ENCODE data around the gene ZHX3. TPM values are rescaled to one million over a fixed set of nuclear protein-coding genes. Genes with fewer than 3 reads are reported as not detected.

ZHX3 gene
- total RNA-seq, 1 experiment from 2014 or later, result 22.7 TPM

DNA sequence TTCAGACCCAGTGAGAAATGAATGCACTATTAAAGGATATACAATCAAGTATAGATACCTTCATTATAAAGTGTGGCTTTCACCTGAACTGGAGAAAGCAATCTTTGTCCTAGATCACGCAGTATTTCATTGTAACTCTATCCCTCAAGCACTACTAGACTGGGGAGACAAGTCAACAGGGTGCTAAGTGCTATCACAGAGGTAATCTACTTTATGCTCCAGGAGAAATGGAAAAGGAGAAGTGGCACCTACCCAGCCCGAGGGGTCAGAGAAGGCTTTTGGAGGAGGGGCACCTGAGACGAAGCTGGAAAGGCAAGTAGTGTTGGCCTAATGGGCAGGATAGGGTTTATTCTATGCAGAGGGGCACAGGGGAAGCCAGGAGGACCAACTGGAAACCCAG is 17.1 kb downstream of the ZHX3 start:
- CTCF ChIA-PET, result no interaction called here
- H3K27me3 Mint-ChIP-seq (ENCODE audit: unreplicated experiment), result no peaks in the 10 kb centered on the region

GRCh38 chr20:41299899-41300298 is 17.6 kb downstream of the ZHX3 start:
- no peaks in the 10 kb centered on the region for H3K4me1 Mint-ChIP-seq (ENCODE audit: low read depth, unreplicated experiment)
- no peak for TF ChIP-seq CTCF (IDR thresholded peaks at IDR 0.05; ENCODE audit: unreplicated experiment)
- no peaks in the 10 kb centered on the region for H3K27me3 Mint-ChIP-seq (ENCODE audit: unreplicated experiment)
- no TSS peak for BruUV-seq (replicated peaks)
- CTCF ChIA-PET, result no interaction called here
- no peaks in the 10 kb centered on the region for H3K9me3 Mint-ChIP-seq (ENCODE audit: low read depth, unreplicated experiment)
- no peaks in the 10 kb centered on the region for H3K36me3 Mint-ChIP-seq (ENCODE audit: insufficient read depth, unreplicated experiment)
- no peak overlapping the region for H3K4me3 Mint-ChIP-seq (ENCODE audit: low read depth, unreplicated experiment)
- no peak overlapping the region for H3K27ac Mint-ChIP-seq (ENCODE audit: unreplicated experiment)
- intact Hi-C loops (cut with micrococcal nuclease; ENCODE audit: unreplicated experiment), result no loop called here
- no peak for DNase-seq

More for the DNA sequence above, 17.1 kb downstream of the ZHX3 start:
- Mint-ChIP-seq H3K9me3 (ENCODE audit: low read depth, unreplicated experiment) (no peaks in the 10 kb centered on the region), H3K36me3 (ENCODE audit: insufficient read depth, unreplicated experiment) (no peaks in the 10 kb centered on the region), H3K4me1 (ENCODE audit: low read depth, unreplicated experiment) (no peaks in the 10 kb centered on the region), H3K4me3 (ENCODE audit: low read depth, unreplicated experiment) (no peak overlapping the region), H3K27ac (ENCODE audit: unreplicated experiment) (no peak overlapping the region)
- intact Hi-C loops (cut with micrococcal nuclease; ENCODE audit: unreplicated experiment), result no loop called here
- TF ChIP-seq CTCF (IDR thresholded peaks at IDR 0.05; ENCODE audit: unreplicated experiment), result no peak
- BruUV-seq (replicated peaks), result no TSS peak
- no peak for DNase-seq

DNA sequence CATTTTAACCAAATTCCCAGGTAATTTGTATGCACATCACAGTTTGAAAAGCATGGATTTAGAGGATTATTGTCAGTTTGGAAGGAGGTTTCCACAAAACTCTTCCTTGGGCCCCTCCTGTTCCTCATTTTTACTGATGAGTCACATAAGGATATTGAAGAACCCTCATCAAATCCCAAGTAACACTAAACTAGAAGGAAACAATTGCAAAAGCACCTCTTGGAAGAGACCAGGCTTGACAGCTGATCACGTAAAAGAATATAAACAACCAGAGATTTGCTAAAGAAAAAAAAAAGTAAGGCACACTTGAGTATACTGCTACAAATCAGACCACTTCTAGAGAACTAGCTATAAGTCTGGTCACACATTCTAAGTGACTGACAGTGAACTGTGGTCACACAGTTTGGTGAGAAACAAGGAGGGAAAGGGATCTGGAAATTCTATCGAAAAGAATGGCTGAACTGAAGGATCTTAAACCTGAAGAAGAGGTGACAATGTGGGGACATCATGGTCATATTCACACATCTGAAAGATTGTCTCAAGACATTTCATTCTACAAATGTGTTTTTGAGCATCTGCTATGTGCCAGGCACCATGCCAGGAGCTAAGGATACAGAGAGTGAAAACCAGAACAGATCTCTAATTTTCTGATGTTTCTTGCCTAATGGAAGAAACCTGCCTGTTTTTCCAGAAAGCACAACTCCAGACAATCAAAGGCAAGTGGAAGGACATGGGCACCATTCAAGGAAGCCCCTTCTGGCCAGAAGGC is 24.1 kb downstream of the ZHX3 start:
- Mint-ChIP-seq H3K27ac (ENCODE audit: unreplicated experiment) (no peak overlapping the region), H3K4me3 (ENCODE audit: low read depth, unreplicated experiment) (no peak overlapping the region), H3K9me3 (ENCODE audit: low read depth, unreplicated experiment) (no peaks in the 10 kb centered on the region), H3K4me1 (ENCODE audit: low read depth, unreplicated experiment) (no peaks in the 10 kb centered on the region), H3K36me3 (ENCODE audit: insufficient read depth, unreplicated experiment) (no peaks in the 10 kb centered on the region), H3K27me3 (ENCODE audit: unreplicated experiment) (no peaks in the 10 kb centered on the region)
- BruUV-seq (replicated peaks), result no TSS peak
- no peak for TF ChIP-seq CTCF (IDR thresholded peaks at IDR 0.05; ENCODE audit: unreplicated experiment)
- CTCF ChIA-PET, result interaction anchor here (0.6 kb wide), 1 partner anchor 27 kb away, joined by 6 read pairs; no protein-coding TSS in a partner anchor
- DNase-seq, result no peak
- intact Hi-C loops (cut with micrococcal nuclease; ENCODE audit: unreplicated experiment), result no loop called here

- Mint-ChIP-seq H3K36me3 (ENCODE audit: insufficient read depth, unreplicated experiment) (no peaks in the 10 kb centered on the region), H3K4me3 (ENCODE audit: low read depth, unreplicated experiment) (no peak overlapping the region), H3K4me1 (ENCODE audit: low read depth, unreplicated experiment) (no peaks in the 10 kb centered on the region), H3K9me3 (ENCODE audit: low read depth, unreplicated experiment) (peaks cover 8% of the 10 kb centered on the region), H3K27me3 (ENCODE audit: unreplicated experiment) (no peaks in the 10 kb centered on the region), H3K27ac (ENCODE audit: unreplicated experiment) (no peak overlapping the region)
- intact Hi-C loops (cut with micrococcal nuclease; ENCODE audit: unreplicated experiment), result no loop called here
- TF ChIP-seq CTCF (IDR thresholded peaks at IDR 0.05; ENCODE audit: unreplicated experiment), result no peak
- DNase-seq, result no peak
- BruUV-seq (replicated peaks), result no TSS peak
- CTCF ChIA-PET, result no interaction called here
Observed at GRCh38 chr20:41290804-41291389, 26.6 kb downstream of the ZHX3 start.
